Measurements from ENCODE around the gene MYT1.

DNA sequence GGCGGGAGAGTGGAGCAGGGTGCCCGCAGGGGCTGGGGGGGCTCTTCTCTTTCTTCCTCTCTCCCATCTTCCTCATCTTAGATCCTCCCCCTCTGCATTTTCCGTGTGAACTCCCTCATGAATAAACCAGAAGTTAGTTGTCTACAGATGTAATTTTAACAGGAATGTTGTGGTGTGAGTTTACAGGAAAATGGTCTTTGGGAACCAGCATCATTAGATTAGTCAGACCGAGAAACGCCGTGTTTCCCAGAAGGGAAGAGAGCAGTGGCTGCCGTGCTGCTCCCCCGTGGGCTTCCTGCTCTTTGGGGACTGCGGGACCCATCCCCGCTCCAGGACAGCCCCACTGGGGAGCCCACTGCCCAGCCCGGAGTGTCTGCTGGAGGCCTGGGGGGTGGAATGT lies 3.4 kb downstream of the MYT1 start:
- TF ChIP-seq ZFP37 (CRISPR knock-in tag; IDR thresholded peaks at IDR 0.05; ENCODE audit: borderline replicate concordance) (no peak), MEIS2 (CRISPR knock-in tag; IDR thresholded peaks at IDR 0.05) (no peak), SRSF1 (optimal IDR thresholded peaks at IDR 0.05; ENCODE audit: low read depth, low read length) (no peak), FOSL2 (CRISPR knock-in tag; IDR thresholded peaks at IDR 0.05) (no peak), ZNF556 (CRISPR knock-in tag; IDR thresholded peaks at IDR 0.05; ENCODE audit: borderline replicate concordance) (no peak), POLR2AphosphoS5 (IDR thresholded peaks at IDR 0.05; ENCODE audit: low read depth, low read length) (no peak), KDM4B (CRISPR knock-in tag; IDR thresholded peaks at IDR 0.05) (no peak), HBP1 (CRISPR knock-in tag; IDR thresholded peaks at IDR 0.05; ENCODE audit: low read depth) (no peak)
- TF ChIP-seq, protein P1, sequence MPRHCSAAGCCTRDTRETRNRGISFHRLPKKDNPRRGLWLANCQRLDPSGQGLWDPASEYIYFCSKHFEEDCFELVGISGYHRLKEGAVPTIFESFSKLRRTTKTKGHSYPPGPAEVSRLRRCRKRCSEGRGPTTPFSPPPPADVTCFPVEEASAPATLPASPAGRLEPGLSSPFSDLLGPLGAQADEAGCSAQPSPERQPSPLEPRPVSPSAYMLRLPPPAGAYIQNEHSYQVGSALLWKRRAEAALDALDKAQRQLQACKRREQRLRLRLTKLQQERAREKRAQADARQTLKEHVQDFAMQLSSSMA (CRISPR knock-in tag; IDR thresholded peaks at IDR 0.05), result no peak
- TF ChIP-seq, protein P2, sequence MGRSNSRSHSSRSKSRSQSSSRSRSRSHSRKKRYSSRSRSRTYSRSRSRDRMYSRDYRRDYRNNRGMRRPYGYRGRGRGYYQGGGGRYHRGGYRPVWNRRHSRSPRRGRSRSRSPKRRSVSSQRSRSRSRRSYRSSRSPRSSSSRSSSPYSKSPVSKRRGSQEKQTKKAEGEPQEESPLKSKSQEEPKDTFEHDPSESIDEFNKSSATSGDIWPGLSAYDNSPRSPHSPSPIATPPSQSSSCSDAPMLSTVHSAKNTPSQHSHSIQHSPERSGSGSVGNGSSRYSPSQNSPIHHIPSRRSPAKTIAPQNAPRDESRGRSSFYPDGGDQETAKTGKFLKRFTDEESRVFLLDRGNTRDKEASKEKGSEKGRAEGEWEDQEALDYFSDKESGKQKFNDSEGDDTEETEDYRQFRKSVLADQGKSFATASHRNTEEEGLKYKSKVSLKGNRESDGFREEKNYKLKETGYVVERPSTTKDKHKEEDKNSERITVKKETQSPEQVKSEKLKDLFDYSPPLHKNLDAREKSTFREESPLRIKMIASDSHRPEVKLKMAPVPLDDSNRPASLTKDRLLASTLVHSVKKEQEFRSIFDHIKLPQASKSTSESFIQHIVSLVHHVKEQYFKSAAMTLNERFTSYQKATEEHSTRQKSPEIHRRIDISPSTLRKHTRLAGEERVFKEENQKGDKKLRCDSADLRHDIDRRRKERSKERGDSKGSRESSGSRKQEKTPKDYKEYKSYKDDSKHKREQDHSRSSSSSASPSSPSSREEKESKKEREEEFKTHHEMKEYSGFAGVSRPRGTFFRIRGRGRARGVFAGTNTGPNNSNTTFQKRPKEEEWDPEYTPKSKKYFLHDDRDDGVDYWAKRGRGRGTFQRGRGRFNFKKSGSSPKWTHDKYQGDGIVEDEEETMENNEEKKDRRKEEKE (IDR thresholded peaks at IDR 0.05), result no peak

Measured in HepG2 (cell line).